LoVo (cell line): Measurements from ENCODE around the gene ATG16L2.
"Not testable (repeated sequence)": the region's sequence is repeated elsewhere in the genome, so short reads cannot be mapped to it uniquely, and the experiment has no call there.

ENCODE experiments used
- DNase-seq: peaks from one replicate; pipeline ENCODE4 v3.0.0-alpha.2; 2016; ENCODE audit warnings: low spot score

ATG16L2 gene

GRCh38 chr11:72802822-72803221 is 11.4 kb upstream of the ATG16L2 start:
- no peak for DNase-seq

DNA sequence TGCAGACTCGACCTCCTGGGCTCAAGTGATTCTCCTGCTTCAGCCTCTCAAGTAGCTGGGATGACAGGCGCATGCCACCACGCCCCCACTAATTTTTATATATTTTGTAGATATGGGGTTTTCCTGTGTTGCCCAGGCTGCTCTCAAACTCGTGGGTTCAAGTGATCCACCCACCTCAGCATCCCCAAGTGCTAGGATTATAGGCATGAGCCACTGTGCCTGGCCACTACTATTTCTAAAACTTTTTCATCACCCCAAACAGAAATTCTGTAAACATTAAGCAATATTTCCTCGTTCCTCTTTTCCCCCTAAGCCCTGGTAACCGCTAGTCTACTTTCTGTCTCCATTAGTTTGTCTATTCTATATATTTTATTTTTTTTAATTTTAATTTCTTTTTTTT is 9.0 kb upstream of the ATG16L2 start:
- no peak for DNase-seq

GRCh38 chr11:72806378-72806777 is 7.8 kb upstream of the ATG16L2 start:
- not testable (repeated sequence) for DNase-seq

DNA sequence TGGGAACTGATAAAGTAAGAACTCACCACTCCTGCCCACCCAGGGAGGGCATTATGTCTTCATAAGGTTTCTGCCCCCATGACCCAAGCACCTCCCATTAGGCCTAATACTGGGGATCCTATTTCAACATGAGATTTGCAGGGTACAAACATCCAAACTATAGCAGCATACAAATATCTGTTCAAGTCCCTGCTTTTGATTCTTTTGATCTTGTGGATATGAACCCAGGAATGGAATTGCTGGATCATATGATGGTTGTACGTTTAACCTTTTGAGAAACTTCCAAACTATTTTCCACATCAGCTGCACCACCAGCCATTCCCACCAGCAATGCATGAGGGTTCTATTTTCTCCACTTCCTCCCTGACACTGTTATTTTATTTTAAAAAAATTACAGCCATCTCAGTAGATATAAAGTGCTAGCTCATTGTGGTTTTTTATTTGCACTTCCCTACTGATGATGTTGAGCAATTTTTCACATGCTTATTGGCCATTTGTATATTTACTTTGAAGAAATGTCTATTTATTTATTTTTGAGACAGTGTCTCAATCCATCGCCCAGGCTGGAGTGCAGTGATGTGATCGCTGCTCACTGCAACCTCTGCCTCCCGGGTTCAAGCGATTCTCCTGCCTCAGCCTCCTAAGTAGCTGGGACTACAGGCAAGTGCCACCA is 7.1 kb upstream of the ATG16L2 start:
- DNase-seq, result no peak

DNA sequence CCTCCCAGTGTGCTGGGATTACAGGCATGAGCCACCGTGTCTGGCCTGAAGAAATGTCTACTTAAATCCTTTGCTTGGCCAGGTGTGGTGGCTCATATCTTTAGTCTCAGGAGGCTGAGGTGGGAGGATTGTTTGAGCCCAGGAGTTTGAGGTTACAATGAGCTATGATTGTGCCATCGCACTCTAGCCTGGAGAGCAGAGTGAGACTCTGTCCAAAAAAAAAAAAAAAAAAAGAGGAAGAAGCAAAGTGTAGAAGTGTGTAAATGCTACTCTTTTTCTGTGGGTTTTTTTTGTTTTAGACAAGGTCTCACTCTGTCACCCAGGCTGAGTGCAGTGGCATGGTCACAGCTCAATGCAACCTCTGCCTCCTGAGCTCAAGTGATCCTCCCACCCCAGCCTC is 6.4 kb upstream of the ATG16L2 start:
- no peak for DNase-seq

GRCh38 chr11:72808331-72808798 is 5.8 kb upstream of the ATG16L2 start:
- no peak for DNase-seq

DNA sequence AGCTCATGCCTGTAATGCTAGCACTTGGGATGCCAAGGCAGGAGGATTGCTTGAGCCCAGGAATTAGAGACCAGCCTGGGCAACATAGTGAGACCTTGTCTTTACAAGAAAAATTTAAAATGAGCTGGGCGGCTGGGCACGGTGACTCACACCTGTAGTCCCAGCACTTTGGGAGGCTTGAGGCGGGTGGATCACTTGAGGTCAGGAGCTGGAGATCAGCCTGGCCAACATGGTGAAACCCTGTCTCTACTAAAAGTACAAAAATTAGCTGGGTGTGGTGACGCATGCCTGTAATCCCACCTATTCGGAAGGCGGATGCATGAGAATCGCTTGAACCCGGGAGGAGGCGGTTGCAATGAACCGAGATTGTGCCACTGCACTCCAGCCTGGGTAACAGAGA is 2.5 kb upstream of the ATG16L2 start:
- not testable (repeated sequence) for DNase-seq

DNA sequence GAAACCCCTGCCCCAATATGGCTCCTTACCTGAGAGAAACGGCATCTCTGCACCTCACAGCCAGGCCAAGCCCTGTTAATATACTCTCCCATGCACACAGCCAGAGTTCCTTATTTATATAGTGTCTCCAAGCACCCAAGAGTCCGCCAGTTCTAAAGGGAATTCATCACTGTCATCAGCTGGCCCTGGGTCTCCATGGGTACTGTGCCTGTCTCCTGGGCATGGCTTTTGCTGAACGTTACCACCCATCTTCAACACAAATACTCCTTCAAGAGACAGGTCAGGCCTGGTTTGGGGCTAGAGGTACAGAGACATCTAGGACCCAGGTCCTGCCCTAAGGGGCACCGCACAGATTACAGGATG is 1.6 kb upstream of the ATG16L2 start:
- DNase-seq, result no peak

DNA sequence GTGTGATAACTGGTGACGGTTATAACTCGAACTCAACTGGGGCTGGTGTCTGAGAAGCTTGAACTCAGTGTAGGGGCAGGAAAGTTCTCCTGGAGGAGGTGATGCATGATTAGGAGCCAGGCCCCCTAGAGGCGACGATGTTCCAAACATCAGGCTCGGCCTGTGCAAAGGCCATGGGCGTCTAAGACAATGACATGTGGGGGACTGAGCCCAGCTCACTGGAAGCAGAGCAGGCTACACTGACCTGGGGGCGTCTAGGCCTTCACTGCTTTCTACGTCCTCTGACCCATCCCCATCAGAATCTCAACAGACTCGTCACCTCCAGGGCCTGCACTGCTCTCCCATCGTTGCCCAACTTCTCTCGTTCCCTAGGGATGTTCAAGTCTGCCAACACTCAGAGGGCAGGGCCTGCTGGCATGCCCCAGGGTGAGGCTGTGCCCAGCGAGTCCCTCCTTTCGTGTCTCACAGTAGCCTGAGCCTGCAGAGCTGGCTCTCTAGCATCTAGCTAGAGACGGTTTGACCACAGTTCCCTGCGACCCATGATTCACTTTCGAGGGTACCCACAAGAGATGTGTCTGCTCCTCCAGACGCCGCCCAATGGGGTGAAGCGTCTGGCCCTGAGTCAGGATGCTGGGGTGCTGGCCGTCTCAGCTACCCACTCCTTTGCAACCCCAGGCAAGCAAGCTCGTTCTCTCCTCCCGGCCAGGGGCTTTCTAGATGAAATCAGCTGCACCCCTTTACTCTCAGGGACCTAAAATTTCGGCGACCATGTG is 1.1 kb upstream of the ATG16L2 start:
- DNase-seq, result peak; percentile 75

DNA sequence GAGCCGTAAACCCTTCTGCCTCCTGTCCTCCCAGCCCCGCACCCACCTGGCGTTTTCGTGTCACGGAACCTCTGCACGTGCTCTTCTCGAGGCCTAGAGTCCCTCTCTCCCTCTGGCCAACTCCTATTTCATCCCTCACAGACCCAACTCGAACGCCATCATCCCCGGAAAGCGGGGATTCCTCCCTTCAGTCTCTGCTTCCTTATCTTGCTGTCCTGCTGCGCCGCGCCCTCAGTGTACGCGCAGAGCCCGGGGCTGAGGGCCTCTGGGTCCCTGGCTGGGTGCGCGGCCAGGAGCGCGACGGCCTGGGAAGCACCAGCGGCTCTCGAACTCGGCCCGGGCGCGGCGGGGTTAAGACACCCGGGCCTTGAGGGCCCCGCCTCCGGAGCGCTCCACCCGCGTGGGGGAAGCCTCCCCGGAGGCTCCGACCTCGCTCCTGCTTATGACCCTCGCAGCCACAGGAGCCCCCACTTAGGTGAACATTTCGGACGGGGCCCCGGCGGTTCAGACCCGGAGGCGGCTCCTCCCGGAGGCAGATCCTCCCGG is 398 bp upstream of the ATG16L2 start:
- peak; percentile 84 for DNase-seq

- peak; percentile 42 for DNase-seq
Measured at GRCh38 chr11:72815110-72815618, 953 bp downstream of the ATG16L2 start.

DNA sequence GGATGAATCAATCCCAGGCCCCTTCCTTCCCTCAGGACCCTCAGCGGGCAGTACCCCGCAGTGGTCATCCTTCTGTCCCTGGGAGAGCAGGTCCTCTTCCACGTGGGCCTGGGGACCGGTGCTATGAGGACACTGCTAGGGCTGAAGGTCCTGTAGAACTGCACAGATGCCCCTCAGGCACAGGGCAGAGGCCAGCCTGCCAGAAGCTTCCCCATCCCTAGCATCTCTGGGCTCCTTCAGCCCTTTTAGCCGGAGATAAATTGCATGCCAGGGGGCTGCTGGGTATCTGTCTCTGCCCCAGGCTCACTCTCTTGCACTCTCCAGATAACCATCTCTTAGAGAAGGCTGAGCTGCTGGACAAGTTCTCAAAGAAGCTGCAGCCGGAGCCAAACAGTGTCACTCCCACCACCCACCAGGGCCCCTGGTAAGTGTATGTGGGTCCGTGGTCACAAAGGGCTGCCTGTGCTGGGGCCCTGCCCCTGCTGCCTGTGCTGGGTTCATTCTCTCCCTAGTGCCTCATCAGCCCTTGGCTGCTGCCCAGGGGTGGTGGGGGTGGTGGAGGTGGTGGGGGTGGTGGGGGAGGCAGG is 2.3 kb downstream of the ATG16L2 start:
- no peak for DNase-seq

DNA sequence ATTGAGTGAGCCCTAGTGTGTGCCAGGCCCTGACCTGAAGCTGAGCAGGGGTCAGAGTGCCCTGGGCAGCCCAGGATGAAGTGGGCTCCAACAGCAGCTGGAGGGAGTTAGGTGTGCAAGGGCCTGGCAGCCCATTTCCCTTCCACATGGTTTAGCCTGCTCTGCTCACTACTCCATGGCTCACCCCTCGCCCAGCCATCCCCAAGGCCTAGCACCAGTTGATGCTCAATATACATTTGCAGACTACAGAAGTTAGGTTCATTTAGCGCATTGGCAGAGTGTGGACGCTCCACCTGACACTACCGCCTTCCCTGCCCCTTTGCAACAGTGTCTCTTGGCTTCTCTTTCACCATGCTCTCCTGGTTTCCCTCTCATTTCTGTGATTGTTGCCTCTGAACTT is 3.8 kb downstream of the ATG16L2 start:
- no peak for DNase-seq

DNA sequence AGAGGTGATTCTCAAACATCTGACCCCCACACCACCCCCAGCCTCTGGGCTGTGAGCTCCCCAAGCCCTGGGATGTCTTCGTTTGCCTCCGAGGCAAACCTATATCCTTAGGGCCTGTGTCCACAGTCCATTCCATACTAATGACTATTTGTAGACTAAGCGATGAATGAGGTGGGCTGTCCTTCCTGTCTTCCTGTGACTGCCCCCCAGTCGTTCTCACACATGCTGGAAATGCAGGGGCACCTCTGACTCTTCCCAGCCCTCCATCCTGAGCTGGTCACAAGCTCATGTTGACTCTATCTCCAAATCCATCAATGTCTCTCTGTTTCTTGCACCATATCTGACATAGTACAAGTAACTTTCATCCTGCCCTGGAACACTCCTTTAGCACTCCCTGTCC is 4.8 kb downstream of the ATG16L2 start:
- DNase-seq, result no peak

GRCh38 chr11:72820439-72821139 is 6.4 kb downstream of the ATG16L2 start:
- no peak for DNase-seq

DNA sequence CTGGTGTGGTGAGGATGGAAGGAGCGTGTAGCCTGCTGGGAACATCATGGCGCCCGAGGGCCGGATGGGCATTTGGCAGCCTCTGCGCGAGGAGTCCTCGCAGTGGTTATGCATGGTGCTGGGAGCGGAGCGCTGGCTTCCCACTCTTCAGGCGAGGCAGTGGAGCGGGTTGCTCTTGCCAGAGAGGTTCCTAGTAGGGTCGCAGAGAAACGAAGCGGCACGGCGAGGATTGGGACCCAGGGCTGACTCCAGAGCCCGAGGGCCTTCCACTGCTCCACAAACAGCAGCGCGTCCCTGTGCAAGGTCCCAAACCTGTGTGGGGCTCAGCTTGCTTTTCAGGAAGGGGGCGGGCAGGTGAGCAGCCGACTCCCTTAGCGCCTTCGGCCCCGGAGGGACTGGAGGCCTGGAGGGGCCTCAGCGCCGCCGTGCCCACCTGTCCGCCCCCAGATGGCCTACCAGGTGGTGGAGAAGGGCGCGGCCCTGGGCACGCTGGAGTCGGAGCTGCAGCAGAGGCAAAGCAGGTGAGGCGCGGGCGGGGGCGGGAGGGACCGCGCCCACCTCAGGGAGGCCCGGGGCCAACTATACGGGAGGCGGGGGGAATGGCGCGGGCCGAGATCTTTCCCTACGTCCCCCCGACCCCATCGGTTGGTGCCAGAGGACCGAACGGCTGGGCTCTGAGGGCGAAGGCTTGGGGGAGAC is 7.2 kb downstream of the ATG16L2 start:
- peak; percentile 12 for DNase-seq

- DNase-seq, result peak; percentile 87
Measured at GRCh38 chr11:72821920-72822799, 7.9 kb downstream of the ATG16L2 start.

DNA sequence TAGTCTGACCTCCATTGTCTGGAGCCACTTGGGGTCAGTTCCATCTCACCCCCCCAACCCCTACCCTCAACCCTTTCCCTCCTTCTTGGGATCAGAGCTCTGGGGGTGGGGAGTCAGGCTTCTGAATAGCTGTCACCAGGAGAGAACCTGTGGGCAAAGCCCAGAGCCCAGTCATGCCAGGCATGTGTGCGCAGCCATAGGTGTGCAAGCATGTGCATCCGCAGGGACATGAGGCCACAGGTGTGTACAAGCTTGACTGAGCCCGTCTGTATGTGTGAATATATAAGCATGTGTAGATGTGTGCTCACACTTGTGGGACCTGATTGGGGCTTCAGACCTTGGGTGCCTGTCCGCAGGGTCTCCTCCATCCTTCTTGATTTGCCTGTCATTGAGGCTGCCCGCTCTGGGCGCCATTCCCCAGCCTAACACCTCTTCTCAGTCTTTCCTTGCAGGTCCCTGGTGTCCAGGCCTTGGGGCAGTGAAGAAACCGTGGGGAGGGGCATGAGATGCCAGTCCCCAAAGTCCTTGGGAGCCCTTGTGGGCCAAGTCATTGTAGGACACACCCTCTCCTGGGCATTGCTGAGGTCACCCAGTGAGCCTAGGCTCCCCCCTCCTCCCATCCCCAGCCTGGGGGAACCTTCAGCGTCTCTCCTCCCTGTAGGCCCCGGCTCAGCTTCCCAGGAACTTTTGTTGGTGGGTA is 9.0 kb downstream of the ATG16L2 start:
- DNase-seq, result no peak

GRCh38 chr11:72824020-72824419 is 9.8 kb downstream of the ATG16L2 start:
- no peak for DNase-seq
